ENCODE results near the gene BNC2.
"Not testable (repeated sequence)": the region's sequence is repeated elsewhere in the genome, so short reads cannot be mapped to it uniquely, and the experiment has no call there.

BNC2 gene

GRCh38 chr9:16485575-16486321 lies 384.7 kb downstream of the BNC2 start:
- no peak for ATAC-seq

- ATAC-seq = no peak
Observed at GRCh38 chr9:16485160-16485559, 385.3 kb downstream of the BNC2 start.

GRCh38 chr9:16484744-16485143 lies 385.7 kb downstream of the BNC2 start:
- ATAC-seq = no peak

GRCh38 chr9:16484180-16484579 lies 386.3 kb downstream of the BNC2 start:
- ATAC-seq = no peak

- no peak for ATAC-seq
Observed at GRCh38 chr9:16482764-16483163, 387.7 kb downstream of the BNC2 start.

- ATAC-seq = not testable (repeated sequence)
Observed at GRCh38 chr9:16480584-16480983, 389.9 kb downstream of the BNC2 start.

- ATAC-seq = no peak
Observed at GRCh38 chr9:16475996-16476395, 394.5 kb downstream of the BNC2 start.

GRCh38 chr9:16475257-16475656 lies 395.2 kb downstream of the BNC2 start:
- ATAC-seq = no peak

GRCh38 chr9:16469184-16469583 lies 401.3 kb downstream of the BNC2 start:
- ATAC-seq = no peak

GRCh38 chr9:16461851-16462250 lies 408.6 kb downstream of the BNC2 start:
- ATAC-seq = no peak

GRCh38 chr9:16461137-16461840 lies 409.2 kb downstream of the BNC2 start:
- no peak for ATAC-seq

GRCh38 chr9:16460696-16461095 lies 409.8 kb downstream of the BNC2 start:
- ATAC-seq = no peak

GRCh38 chr9:16459421-16460148 lies 410.9 kb downstream of the BNC2 start:
- no peak for ATAC-seq

- ATAC-seq = no peak
Observed at GRCh38 chr9:16458696-16459420, 411.6 kb downstream of the BNC2 start.

GRCh38 chr9:16455842-16456241 lies 414.6 kb downstream of the BNC2 start:
- no peak for ATAC-seq

- ATAC-seq = no peak
Observed at GRCh38 chr9:16453390-16453789, 417.1 kb downstream of the BNC2 start.

- no peak for ATAC-seq
Observed at GRCh38 chr9:16450578-16450977, 419.9 kb downstream of the BNC2 start.

GRCh38 chr9:16450043-16450442 lies 420.4 kb downstream of the BNC2 start:
- no peak for ATAC-seq

GRCh38 chr9:16449076-16449730 lies 421.3 kb downstream of the BNC2 start:
- no peak for ATAC-seq

- no peak for ATAC-seq
Observed at GRCh38 chr9:16447946-16448345, 422.5 kb downstream of the BNC2 start.

- no peak for ATAC-seq
Observed at GRCh38 chr9:16446636-16447035, 423.8 kb downstream of the BNC2 start.

- ATAC-seq = no peak
Observed at GRCh38 chr9:16445141-16445920, 425.1 kb downstream of the BNC2 start.
